ENCODE measurements around the gene DENND5A.

GRCh38 chr11:9169595-9170295, 95.4 kb downstream of the DENND5A start:
- no peak for TF ChIP-seq CTCF (IDR thresholded peaks at IDR 0.05)
- TF ChIP-seq POLR2AphosphoS5 (IDR thresholded peaks at IDR 0.05; ENCODE audit: low read depth, low read length), result no peak
- TF ChIP-seq TCF7L2 (IDR thresholded peaks at IDR 0.05; ENCODE audit: low read depth, low read length), result no peak
- no peak for TF ChIP-seq REST (IDR thresholded peaks at IDR 0.05; ENCODE audit: insufficient read depth in 1 of 2, low read depth in 2 of 2, low read length in 1 of 2)

All from Panc1 (cell line).